Measurements from ENCODE around the gene XPO4. TPM values are rescaled to one million over a fixed set of nuclear protein-coding genes. Genes with fewer than 3 reads are reported as not detected.

Gene XPO4
- total RNA-seq, 4 donors from 2014 or later: 8.9 to 16.1 (median 13.8) TPM

DNA sequence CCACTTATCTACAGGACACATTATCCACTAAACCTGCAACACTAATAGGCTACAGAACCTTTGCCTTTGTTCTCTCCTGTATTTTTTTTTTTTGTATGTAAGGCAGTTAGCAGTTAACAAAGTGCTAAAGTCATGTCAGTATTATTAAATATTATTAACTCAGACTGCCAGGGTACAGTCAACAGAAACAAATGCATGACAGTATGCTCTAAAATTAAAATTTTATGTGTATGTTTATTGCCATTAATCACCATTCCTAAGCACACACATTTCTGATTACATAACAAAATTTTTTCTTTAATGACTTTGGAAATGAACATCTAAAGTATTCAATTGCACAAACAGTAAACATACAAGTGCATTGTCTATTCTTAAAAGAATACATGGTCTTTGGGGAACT is 41.7 kb downstream of the XPO4 start:
- H3K4me3 ChIP-seq (ENCODE audit: low read depth, poor library complexity, severe bottlenecking): no peak overlapping the region
- DNase-seq (ENCODE audit: low spot score in 2 of 2): no peak
- intact Hi-C loops (cut with DNase I; ENCODE audit: low total_unique reads): no loop called here
- TF ChIP-seq, protein P1, sequence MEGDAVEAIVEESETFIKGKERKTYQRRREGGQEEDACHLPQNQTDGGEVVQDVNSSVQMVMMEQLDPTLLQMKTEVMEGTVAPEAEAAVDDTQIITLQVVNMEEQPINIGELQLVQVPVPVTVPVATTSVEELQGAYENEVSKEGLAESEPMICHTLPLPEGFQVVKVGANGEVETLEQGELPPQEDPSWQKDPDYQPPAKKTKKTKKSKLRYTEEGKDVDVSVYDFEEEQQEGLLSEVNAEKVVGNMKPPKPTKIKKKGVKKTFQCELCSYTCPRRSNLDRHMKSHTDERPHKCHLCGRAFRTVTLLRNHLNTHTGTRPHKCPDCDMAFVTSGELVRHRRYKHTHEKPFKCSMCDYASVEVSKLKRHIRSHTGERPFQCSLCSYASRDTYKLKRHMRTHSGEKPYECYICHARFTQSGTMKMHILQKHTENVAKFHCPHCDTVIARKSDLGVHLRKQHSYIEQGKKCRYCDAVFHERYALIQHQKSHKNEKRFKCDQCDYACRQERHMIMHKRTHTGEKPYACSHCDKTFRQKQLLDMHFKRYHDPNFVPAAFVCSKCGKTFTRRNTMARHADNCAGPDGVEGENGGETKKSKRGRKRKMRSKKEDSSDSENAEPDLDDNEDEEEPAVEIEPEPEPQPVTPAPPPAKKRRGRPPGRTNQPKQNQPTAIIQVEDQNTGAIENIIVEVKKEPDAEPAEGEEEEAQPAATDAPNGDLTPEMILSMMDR (IDR thresholded peaks at IDR 0.05): no peak
- TF ChIP-seq POLR2A (IDR thresholded peaks at IDR 0.05): no peak

DNA sequence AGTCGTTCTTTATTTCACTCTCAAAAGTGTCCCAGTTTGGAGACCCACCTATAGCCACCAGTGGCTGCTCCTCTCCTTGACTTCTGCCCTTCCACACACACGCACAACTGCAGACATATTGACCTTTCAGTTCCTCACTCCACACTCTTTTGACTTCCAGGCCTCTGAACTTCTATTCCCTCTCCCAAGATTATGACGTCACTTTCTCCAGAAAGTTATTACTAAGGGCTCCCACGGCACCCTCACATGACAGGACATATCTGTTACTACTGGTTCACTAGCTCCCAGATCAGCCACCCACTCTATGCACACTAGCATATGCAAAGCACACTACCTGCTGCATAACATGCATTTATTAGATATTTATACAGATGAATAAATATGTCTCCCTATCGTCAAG is 45.9 kb downstream of the XPO4 start:
- H3K4me3 ChIP-seq (ENCODE audit: low read depth, poor library complexity, severe bottlenecking): no peak overlapping the region
- no peak for DNase-seq (ENCODE audit: low spot score in 2 of 2)
- 88 to 92% methylated on average over 5 of the region's 5 CpGs for WGBS, 2 donors
- intact Hi-C loops (cut with DNase I; ENCODE audit: low total_unique reads): no loop called here
- no peak for TF ChIP-seq POLR2A (IDR thresholded peaks at IDR 0.05)
- TF ChIP-seq, protein P1 (IDR thresholded peaks at IDR 0.05): no peak

DNA sequence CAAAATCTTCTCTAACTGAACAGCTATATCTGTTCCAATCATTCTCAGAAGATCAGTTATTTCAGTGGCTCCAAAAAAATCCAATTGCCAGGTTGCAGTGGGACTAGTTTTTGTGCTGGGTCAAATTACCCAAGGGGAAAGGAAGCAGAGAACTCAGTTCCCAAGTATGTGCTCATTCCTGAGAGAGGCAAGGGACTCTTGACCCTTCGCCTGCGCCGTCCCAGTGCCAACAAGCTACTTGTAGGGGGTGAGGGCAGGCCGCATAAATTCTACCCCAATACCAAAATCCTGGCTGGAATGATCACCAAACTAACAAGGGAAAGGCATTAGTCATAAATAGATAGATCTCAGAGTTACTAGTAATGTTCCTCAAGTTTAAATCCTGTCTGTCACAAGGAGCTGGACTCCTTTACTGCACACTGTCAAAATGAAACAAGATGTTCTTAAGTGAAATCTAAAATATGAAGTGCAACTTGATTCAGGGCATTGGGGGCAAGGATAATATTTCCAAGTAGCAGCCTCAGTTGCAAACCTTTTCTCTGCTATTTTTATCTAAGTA is 50.6 kb downstream of the XPO4 start:
- 98 to 99% methylated on average over 4 of the region's 4 CpGs for WGBS, 2 donors
- intact Hi-C loops (cut with DNase I; ENCODE audit: low total_unique reads): no loop called here
- TF ChIP-seq POLR2A (IDR thresholded peaks at IDR 0.05): no peak
- TF ChIP-seq, protein P1 (IDR thresholded peaks at IDR 0.05): no peak
- no peak overlapping the region for H3K4me3 ChIP-seq (ENCODE audit: low read depth, poor library complexity, severe bottlenecking)
- DNase-seq (ENCODE audit: low spot score in 2 of 2): no peak

DNA sequence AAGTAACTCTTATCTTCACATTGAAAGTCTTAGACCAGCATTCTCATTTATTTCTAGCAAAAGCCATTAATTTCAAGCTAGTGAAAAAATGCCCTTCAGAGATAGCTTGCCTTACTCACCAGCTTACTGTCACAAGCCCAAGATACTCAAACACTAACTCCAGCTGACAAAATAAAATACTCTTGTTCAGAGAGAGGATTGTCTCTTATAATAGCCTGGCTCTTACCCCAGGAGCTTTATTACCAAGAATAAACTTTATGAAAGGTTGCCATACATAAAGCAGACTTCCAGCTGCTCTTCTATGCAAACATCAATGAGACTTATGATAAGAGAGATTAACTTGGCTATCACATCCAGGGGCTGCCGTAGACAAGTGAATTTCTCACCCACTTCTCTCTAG is 53.6 kb downstream of the XPO4 start:
- intact Hi-C loops (cut with DNase I; ENCODE audit: low total_unique reads): no loop called here
- 81 to 92% methylated on average over 1 of the region's 1 CpG for WGBS, 2 donors

DNA sequence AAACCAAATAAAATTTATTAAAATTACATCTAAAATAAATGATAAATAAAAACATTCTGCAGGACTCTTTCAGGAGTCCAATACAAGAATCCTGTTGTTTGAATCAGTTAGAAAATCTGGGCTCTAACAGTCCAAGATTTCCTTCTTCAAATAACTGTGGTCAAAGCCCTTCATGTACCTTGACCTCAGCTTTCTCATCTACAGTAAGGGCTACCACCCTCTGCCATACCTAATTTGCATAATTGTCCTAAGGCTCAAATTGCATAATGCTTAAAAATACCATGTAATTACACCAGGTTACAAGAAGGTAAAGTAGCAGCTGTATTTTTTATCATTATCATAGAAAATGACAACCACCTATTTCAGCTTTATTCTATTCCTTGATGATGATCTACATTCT is 54.3 kb downstream of the XPO4 start:
- no peak overlapping the region for H3K4me3 ChIP-seq (ENCODE audit: low read depth, poor library complexity, severe bottlenecking)
- intact Hi-C loops (cut with DNase I; ENCODE audit: low total_unique reads): no loop called here
- TF ChIP-seq, protein P1 (IDR thresholded peaks at IDR 0.05): no peak
- no peak for TF ChIP-seq POLR2A (IDR thresholded peaks at IDR 0.05)
- no peak for DNase-seq (ENCODE audit: low spot score in 2 of 2)

More for the DNA sequence above, 53.6 kb downstream of the XPO4 start:
- no peak overlapping the region for H3K4me3 ChIP-seq (ENCODE audit: low read depth, poor library complexity, severe bottlenecking)
- TF ChIP-seq, protein P1 (IDR thresholded peaks at IDR 0.05): no peak
- no peak for TF ChIP-seq POLR2A (IDR thresholded peaks at IDR 0.05)
- DNase-seq (ENCODE audit: low spot score in 2 of 2): no peak

DNA sequence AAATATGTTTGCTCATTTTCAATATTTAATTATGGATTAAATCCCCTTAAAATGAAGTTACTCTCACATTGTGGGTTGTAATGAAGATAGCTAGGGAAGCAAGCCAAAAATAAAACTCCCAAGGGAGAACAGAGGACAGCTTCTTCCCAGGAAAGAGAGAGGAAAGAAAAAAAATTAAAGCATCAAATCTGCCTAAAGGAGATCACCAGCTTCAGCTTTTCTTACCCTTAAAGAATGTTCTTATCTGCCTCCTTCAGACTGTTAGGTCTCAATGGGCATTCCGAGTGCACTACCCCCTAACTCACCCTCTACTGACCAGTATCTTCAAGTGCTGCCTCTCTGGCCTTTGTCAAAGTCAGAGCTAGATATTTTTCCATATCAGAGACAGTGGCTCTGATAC is 55.2 kb downstream of the XPO4 start:
- DNase-seq (ENCODE audit: low spot score in 2 of 2): no peak
- no peak for TF ChIP-seq POLR2A (IDR thresholded peaks at IDR 0.05)
- TF ChIP-seq, protein P1 (IDR thresholded peaks at IDR 0.05): no peak
- intact Hi-C loops (cut with DNase I; ENCODE audit: low total_unique reads): no loop called here
- no peak overlapping the region for H3K4me3 ChIP-seq (ENCODE audit: low read depth, poor library complexity, severe bottlenecking)
- WGBS, 2 donors: 71 to 78% methylated on average over 1 of the region's 1 CpG
